Stimulated activated CD4-positive, alpha-beta T cell treated with anti-CD3 and anti-CD28 coated beads, Interleukin-2, amount 100 ng/mL, for 24 hours (primary cell): ENCODE measurements around the gene ATAD3A.
"Not testable (repeated sequence)": the region's sequence is repeated elsewhere in the genome, so short reads cannot be mapped to it uniquely, and the experiment has no call there.

Experiments
- DNase-seq, 2 donors: peaks; one replicate each; pipeline ENCODE4 v3.0.0-alpha.2; 2020

The ATAD3A gene

DNA sequence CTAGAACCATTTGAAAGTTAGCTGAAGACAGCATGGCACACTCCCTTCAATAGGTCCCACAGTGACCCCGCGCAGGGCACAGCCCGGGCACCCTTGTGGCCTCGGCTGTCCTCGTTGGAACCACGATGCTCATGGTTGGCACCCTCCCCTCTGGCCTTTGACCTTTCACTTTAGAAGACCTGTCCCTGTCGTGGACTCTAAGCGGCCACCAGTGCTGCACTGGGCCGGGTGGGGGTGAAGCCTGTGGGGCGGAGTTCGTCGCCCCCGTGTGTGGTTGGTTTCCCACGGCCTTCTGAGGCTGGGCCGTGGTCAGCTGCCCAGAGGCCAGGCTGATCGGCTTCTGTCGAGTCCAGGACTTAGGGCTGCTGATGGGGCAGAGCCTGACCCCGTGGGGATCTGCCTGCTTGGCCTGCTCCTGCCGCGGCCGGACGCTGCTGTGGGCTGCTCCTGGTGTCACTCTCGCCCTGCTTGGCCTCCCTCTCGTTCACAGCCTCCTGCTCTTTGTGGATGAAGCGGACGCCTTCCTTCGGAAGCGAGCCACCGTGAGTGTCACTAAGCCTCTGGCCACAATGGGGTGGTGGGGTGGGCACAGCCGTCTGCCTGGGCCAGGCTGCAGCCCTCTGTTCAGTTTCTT lies 12.9 kb downstream of the ATAD3A start:
- DNase-seq: not testable (repeated sequence)

DNA sequence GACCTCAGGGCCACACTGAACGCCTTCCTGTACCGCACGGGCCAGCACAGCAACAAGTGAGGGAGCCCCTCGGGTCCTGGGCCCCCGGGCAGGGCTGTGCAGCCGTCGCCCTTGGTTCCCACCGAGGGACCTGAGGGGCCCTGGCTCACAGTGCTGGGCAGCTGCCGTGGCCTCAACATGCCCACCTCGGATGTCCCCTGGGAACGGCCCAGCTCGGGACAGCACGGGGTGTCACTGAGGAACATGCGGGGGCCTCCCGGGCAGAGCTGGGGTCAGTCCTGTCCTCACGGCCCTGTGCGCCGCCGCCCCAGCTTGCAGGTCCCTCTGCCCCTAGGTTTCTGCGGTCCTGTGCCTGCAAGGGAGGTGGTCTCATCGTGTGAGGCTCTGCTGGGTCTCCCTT lies 14.5 kb downstream of the ATAD3A start:
- DNase-seq: not testable (repeated sequence)

DNA sequence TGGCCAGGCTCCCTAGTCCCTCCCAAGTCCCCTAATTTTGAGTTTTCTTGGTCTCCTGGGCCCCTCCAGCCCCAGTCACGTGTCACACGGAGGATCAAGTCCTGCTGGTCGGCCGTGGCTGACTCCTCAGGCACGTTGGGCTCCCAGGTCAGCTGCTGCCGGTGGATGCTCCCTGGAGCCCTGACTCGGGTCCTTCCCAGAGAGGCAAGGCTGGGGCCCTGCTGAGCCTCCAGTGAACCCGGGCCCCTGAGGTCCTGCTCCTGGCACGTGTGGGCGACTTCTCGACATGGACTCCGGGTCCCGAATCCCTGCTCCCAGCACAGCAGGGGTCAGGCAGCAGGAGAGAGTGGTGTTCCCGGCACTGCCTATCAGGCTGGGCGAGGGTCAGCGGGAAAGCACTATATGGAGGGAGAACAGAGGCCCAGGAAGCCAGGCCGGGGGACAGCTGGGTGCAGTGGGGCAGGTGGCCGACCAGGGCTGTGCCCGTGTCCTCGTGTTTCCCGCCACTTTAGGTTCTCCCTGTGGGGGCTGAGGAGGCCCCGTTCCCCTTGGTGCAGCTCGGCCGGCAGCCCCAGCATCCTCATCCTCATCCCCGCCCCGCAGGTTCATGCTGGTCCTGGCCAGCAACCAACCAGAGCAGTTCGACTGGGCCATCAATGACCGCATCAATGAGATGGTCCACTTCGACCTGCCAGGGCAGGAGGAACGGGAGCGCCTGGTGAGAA lies 15.3 kb downstream of the ATAD3A start:
- no peak for DNase-seq

DNA sequence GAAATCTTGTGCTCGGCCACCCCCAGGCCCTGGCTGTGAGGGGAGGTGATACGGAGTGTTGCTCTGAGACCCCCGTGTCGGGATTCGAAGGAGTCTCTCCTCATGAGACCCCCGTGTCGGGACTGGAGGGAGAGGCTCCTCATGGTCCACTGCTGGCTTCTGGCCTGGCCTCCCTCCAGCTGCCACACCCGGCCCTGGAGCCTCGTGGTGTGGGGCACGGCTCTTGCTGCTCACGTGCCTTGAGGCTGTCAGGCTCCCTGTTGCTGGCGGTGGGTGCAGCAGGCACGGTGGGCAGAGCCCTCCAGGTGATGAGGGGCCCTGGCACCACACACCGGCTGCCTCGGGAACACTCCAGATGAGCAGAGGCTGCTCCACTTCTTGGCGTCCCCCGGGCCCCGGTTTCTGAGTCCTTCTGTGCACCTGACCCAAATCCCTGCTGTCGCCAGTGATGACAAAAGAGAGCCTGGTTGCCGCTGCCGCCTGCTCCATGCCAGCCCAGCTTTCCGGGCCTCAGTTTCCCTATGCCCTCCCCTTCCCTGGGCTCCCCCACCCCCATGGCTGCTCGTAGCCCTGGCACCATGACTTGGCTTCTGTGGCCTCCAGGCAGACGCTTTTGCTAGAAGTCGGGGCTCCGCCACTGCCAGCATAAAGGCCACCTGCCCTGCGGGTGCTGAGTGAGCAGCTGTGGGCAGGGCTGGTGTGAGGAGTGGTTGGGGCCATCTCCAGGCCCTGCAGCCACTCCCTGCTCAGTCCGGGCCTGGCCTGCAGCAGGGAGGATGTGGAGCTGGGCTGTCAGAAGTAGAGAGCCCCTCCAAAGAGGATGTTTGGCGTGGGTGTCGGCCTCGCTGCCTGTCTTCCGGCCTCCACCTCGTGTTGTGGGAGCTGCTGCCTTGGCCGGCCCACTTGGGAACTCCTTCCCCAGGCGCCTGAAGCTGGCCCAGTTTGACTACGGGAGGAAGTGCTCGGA lies 16.6 kb downstream of the ATAD3A start:
- no peak for DNase-seq

DNA sequence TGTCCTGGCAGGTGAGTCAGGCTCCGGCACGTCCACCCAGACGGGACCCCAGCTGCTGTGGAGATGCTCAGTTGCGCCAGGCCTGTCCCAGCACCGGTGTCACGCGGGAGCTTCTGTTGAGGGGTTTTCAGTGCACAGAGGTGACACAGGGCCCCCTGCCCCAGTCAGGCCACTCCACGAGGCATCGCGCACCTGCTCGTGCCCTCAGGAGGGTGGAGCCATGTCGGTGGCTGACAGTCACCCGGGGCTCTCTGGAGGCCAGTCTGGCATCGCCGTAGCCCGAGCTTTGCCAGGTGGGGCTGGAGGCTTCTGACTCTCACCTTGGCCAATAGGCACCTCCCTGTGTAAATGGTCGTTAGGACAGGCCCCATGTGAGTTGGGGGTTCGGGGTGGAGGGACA lies 17.4 kb downstream of the ATAD3A start:
- no peak for DNase-seq

DNA sequence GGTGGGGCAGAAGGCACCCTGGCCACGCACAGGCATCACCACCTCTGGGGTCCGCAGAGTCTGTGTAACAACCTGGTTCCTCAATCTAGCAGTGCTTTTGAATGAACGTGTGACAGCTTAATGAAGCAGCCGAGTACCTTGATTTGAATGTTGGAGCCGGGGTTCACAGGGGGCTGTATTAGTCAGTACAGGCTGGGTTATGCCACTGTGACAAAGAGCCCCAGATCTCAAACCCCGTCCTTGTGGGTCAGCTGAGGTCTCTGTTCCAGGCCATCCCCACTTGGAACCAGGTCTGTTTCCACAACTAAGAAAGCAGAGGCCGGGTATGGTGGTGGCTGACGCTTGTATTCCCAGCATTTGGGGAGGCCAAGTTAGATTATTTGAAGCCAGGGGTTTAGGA lies 18.0 kb downstream of the ATAD3A start:
- no peak for DNase-seq

DNA sequence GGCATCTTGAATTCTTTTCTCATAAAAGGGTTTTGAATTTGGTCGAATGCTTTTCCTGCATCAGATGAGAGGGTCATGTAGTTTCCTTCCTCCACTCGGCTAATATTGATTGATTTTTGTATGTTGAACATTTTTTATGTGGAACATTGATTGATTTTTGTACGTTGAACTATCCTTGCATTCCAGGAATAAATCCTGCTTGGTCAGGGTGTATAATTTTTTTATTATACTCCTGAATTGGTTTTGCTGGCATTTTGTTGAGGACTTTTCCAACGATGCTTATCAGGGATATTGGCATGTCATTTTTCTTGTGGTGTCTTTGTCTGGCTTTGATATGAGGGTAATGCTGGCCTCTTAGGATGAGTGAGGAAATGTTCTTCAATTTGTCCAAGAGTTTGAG lies 20.0 kb downstream of the ATAD3A start:
- DNase-seq: no peak

DNA sequence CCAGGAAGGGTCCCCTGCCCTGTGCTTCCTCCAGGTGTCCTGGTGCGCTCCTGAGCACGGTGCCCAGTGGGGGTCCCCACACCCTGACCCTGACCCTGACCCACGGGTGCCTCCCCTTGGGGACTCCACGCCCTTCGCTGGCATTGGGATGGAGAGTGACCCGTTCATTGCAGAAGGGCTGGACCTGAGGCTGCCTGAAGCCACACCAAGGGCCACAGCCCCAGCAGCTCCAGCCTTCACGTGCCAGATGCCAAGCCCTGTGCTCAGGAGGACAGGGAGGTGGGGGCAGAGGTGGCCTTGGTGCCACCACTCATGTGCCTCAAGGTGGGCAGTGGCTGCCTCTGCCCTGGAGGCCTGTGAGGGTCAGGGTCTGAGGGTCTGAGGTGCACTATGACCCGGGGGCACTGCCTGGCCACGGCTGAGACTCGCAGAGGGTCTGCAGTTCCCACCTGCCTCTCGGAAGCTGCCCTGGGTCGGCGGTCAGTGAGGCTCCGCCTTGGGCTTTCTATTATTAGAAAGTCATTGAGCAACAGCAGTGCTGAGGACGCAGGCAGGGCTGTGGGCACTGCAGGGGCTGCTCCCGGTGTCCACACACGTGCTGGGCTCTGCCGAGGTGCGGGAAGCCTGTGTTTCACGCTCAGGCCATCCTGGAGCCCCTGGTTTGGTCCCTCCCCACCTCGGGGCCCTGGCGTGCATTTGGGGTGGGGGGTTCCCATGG lies 21.4 kb downstream of the ATAD3A start:
- DNase-seq: not testable (repeated sequence)

DNA sequence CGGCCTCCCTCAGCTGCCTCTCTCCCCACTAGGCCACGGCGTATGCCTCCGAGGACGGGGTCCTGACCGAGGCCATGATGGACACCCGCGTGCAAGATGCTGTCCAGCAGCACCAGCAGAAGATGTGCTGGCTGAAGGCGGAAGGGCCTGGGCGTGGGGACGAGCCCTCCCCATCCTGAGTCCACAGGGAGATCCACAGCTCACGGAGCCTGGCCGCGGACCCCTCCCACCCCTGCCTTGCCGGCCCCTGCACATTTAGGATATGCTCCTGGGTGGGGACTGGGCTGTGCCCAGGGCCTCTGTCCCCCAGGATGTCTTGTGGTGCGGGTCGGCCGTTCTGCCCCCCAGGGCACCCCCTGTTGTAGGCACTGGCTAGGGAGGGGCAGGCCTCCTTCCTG lies 21.9 kb downstream of the ATAD3A start:
- DNase-seq: not testable (repeated sequence)

DNA sequence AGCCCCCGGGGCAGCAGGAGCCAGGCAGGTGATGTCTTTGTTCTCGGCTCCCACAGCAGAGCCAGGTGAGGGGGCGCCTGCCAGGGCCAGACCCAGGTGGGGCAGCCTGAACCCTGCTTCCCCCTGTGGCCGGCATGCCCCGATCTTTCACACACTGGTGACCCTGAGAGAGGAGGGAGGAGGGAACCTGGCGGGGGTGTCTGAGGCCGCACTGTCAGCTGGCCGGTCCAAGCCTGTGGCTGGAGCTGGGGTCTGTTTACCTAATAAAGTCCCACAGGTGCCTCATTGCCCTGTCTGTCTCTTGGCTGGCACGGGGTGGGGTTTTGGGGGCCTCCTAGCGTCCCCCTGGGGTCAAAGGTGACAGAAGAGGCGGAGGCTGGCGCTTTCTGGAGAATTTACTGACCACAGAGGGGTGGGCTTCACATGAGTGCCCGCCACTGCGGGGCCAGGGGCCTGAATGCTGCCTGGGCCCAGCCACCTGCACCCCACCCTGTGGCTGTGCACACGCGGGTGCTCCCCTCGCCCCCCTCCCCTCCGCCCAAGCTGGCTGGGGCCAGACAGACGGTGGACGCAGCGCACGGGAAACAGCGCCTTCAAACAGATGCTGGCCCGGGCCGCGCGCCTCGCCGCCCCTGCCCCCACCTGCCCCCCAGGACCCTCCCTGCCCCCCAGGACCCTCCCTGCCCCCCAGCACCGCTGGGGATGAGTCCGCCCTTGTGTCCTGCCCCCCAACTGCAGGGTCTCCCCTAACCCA lies 22.6 kb downstream of the ATAD3A start:
- no peak for DNase-seq

DNA sequence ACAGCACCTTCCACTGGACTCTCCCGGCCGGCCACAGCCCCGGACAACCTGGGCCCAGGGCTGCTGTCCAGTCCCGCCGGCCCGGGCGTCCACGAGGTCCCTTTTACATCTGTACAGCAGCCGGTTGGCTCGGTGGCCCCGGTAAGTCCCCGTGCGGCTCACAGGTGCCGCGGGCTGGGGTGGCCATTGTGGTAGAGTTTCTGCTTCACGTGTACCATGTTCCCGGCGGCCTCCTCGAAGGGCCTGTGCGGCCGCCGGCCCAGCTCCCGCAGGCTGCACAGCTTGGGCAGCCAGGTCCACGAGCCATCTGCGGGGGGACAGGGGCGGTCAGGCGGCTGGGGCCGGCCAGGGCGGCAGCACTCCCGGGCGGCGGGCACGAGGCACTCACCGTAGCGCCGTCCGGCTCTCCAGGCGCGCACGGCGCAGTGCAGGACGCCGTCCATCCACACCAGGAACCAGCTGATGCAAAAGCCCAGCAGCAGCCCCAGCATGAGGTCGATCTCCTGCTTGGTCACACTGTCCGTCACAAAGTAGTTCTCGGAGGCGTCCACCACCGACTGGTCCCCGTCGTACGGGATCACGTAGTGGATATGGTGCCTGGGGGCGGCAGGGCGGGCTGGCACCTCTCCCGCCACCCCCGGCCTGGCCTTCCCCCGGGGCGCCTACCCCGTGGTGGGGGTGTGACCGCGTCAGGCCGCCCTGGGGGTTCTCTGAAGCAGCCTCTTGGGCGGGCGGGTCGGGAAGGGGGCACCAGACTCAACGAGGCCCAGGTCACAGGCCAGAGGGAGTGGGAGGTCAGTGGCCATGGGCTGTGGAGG lies 23.4 kb downstream of the ATAD3A start:
- DNase-seq: no peak

DNA sequence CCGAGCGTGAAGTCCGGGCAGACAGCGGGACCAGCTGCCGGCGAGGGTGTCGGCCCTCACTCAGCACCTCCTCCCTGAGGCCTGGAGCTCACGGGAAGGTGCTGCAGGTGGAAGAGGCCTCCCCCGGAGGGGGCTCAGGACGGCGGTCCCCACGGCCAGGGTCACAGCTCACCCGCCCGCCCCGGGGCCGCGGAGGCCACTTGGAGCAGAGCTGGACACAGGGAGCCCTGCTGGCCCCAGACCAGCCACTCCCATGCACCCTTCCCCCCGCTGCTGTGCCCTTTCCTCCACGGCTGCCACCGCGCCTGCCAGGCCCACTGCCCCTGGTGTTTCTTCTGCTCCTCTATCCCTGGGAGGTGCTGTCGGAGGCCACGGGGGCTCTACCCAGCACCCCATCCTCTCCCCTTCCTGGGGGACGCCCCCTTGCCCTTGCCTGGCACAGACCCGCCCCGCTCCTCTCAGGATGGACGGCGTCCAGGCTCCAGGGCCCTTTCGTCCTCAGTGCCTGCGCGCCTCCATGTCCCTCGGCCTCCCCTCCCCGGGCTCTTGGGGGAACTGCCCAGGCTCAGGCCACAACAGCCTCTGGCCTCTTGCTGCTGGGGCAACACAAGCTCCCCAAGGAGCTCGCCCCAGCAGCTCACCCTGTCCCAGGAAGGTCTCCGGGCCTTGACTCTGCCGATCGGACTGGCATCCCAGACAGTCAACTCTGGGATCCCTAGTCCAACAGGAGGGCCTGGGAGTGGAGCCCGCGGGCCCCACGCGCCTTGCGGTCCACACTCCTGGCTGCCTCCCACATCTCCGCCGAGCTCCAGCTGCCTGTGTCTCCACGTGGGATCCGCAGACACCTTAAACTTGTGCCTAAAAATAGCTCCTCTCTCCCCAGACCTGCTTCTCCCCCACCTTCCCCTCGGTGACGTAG lies 24.3 kb downstream of the ATAD3A start:
- no peak for DNase-seq

DNA sequence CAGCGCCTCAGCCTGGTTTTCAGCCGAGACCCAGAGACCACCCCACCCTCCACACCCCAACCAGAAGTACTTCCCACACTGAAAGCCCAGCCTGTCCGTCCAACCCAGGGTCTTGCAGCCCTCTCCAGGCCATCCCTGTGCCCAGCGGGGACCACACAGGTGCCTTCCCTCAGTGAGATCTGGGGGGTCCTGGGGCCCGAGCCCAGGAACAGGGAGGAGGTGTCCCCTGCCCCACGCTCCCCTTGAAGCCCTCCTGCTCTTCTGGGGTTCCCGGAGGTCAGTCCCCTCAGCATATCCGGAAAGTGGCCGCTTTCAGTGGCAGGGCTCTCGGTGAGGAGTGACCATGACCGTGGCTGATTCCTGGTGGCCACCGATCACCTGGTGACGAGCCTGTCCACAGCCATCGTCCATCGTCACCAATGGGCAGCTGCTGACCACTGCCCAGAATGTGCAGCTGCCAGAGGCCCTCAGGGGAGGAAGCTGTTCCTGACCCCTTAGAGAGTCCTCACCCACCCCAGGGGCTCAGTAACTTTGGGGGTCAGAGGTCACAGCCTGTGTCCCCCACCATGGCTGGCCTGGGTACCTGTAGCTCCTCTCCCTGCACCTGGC lies 25.1 kb downstream of the ATAD3A start:
- no peak for DNase-seq

DNA sequence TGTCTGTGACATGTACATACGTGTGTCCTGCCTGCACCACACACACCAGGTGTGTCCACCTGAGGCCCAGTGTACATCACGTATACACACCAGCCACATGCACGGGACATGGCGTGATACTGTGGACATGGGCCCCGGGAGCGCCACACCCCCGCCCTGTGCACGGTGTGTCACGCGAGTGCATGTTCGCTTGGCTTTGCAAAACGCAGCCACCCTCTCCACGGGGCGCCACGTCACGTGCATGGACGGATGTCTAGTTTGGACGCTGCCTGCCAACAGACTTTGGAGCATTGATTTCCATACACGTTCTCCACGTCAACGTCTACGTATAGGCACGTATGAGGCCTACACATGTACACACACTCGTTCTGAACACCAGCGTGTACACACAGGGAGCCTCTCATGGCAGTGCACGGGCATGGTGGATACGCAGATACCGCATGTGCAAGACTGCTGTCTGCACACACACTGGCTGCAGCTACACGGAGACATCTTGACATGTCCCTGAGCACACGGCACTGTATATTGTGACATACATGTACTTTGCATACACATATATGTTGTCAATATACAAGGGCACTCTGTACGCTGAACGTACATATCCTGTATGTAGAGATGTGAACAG lies 25.8 kb downstream of the ATAD3A start:
- DNase-seq: no peak

DNA sequence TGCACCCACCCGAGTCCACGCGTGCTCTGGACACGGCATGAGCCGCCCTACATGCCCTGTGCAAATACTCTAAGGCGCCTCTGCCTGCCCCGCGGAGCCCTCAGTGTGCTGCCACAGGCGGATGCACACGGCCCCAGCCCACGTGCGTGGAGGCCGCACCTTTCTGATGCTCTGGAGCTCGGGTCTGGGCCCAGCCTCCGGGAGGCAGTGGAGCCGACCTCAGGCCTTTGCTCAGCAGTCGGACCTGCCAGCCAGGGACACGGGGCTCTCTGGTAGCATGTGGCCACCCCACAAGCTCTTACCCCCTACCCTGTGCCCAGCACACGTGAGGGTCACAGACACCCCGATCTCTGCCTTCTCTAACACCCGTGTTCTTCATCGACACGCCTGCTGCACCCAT lies 26.4 kb downstream of the ATAD3A start:
- no peak for DNase-seq

DNA sequence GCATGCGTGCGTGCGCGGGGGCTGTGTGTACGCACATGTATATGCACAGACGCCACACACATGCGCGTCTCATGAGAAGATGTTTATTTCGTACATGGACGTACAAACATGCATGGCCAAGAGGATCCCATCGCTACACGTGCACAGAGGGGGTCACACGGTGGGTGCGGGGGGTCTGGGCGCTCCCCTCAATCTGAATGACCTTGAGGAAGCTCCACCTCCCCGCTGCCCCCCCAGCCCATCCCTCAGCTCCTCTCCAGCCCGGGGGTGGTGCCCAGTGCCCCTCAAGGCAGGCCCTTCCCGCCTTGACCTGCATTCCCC lies 27.0 kb downstream of the ATAD3A start:
- DNase-seq: no peak

DNA sequence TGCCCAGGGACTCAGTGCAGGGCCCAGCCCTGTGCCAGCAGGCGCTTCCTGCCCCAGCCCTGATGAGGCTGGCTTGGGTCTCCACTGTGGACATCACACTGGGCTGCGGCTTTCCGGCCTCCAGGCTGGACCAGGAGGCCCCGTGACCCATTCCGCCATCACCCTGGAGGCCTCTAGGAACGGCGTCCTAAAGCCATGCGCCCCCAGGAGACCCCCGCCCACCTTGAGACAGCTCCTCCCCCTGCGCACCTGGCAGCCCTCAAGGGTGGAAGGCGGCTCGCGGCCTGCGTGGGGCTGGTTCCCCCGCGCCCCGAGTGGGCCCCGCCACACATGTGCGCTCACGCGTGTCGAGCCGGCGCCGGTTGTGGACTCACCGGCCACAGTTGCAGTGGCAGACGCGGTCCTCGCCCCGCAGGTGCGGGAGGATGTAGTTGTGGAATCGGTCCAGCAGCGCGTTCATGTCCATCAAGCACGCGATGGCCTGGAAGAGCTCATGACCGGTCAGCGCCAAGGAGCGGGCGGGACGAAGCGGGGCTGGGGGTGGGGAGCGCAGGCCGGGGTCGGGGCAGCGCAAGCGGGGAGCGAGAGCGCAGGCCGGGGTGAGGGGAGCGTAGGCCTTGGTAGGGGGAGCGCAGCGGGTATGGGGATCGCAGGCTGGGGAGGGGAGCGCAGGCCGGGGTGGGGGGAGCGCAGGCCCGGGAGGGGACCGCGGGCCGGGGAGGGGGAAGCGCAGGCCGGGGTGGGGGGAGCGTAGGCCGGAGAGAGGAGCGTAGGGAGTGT lies 27.5 kb downstream of the ATAD3A start:
- DNase-seq: no peak

DNA sequence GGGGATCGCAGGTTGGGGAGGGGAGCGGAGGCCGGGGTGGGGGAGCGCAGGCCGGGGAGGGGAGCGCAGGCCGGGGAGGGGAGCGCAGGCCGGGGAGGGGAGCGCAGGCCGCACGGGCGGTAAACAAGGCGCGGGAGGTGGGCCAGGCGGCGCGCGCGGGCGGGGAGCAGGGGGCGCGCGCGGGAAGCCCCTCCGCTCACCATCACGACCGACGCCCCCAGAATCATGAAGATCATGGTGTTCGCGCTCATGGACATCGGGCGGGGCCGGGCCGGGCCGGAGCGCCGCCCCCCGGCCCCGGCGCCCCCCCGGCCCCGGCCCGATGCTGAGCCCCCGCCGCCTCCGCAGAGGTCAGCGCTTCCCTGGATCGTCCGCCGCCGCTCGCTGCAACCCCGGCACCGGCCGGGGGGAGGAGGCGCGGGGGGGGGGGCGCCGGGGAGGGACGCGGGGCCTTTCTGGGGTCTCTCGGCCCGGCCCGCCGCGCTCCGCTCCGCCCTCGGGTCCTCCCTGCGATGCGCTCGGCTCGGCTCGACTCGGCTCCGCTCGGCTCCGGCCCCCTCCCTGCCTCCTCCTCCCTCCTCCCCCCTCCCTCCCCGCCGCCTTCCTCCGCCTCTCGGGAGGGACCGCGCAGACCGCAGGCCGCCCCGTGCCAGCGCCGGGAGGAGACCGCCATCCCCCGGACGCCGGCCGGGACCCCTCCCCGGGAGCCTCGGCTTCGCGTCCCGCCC lies 28.3 kb downstream of the ATAD3A start, which contains the start of gene TMEM240:
TSS of gene TMEM240 (minus strand) at position 535 of the 728 bp plus-strand sequence. CDS start at position 257, 278 bp downstream.
- peak; percentile 57 to 70 for DNase-seq
